ENCODE measurements around the gene IPPK. TPM values are rescaled to one million over a fixed set of nuclear protein-coding genes. Genes with fewer than 3 reads are reported as not detected.

IPPK gene
- total RNA-seq, 2 donors from 2014 or later: 8.2 to 8.4 TPM

DNA sequence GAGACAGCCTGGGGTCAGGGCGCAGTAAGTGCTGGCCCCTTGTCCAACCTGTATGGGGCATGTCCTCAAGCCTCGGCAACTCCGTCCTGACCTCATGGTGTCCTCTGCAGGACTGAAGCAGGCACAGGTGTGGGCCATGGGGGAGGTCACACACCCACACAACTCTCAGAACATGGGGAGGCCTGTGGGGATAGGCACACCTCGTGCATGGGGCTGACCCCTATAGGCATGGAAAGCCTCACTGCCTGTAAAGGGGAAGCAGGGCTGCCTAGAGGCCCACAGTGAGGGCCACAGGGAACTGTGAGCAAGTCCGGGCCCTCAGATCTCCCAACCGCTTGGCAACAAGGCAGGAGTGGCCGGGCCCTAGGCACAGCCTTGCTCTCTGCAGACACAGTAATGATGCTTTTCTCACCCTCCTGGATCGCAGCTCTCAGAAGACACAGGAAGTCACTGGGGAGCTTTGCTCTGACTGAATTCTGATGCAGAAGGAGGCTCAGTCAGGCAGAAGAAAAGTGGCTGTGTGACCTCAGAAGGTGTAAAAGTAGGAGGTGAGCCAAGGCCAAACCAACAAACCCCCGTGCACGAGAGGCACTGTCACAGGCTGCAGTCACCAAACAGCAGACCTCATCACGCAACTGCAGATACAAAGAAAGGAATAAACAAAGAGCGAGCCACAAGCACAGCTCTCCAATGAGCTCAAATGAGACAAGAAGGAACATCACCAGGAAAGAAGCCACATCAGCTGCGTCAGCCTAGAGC is 5.4 kb downstream of the IPPK start:
- H3K36me3 ChIP-seq: no peaks in the 10 kb centered on the region
- intact Hi-C loops (cut with DNase I): no loop called here
- no peaks in the 10 kb centered on the region for H3K9me3 ChIP-seq
- no peak for TF ChIP-seq CTCF (IDR thresholded peaks at IDR 0.05)
- H3K27ac ChIP-seq: no peak overlapping the region
- H3K9ac ChIP-seq (ENCODE audit: low read depth in 2 of 2, low read length in 2 of 2): no peak overlapping the region
- no peak for DNase-seq
- no peaks in the 10 kb centered on the region for H3K27me3 ChIP-seq
- no peak overlapping the region for H3K4me3 ChIP-seq
- peaks cover 4% of the 10 kb centered on the region for H3K4me1 ChIP-seq

- Histone ChIP-seq H3K4me3 (no peak overlapping the region), H3K9me3 (no peaks in the 10 kb centered on the region), H3K27me3 (no peaks in the 10 kb centered on the region), H3K36me3 (no peaks in the 10 kb centered on the region), H3K9ac (ENCODE audit: low read depth in 2 of 2, low read length in 2 of 2) (no peak overlapping the region), H3K4me1 (peaks cover 4% of the 10 kb centered on the region), H3K27ac (no peak overlapping the region)
- TF ChIP-seq CTCF (IDR thresholded peaks at IDR 0.05): no peak
- no peak for DNase-seq
- intact Hi-C loops (cut with DNase I): no loop called here
Measured at GRCh38 chr9:92663951-92664350, 6.0 kb downstream of the IPPK start.

- H3K4me3 ChIP-seq: no peak overlapping the region
- H3K27me3 ChIP-seq: no peaks in the 10 kb centered on the region
- H3K36me3 ChIP-seq: no peaks in the 10 kb centered on the region
- no peak overlapping the region for H3K9ac ChIP-seq (ENCODE audit: low read depth in 2 of 2, low read length in 2 of 2)
- intact Hi-C loops (cut with DNase I): no loop called here
- no peaks in the 10 kb centered on the region for H3K9me3 ChIP-seq
- DNase-seq: no peak
- TF ChIP-seq CTCF (IDR thresholded peaks at IDR 0.05): no peak
- no peaks in the 10 kb centered on the region for H3K4me1 ChIP-seq
- no peak overlapping the region for H3K27ac ChIP-seq
Measured at GRCh38 chr9:92663126-92663525, 6.8 kb downstream of the IPPK start.

GRCh38 chr9:92661743-92662142 is 8.2 kb downstream of the IPPK start:
- DNase-seq: no peak
- no peak for TF ChIP-seq CTCF (IDR thresholded peaks at IDR 0.05)
- Histone ChIP-seq H3K27ac (no peak overlapping the region), H3K4me1 (no peaks in the 10 kb centered on the region), H3K4me3 (no peak overlapping the region), H3K27me3 (no peaks in the 10 kb centered on the region), H3K36me3 (no peaks in the 10 kb centered on the region), H3K9ac (ENCODE audit: low read depth in 2 of 2, low read length in 2 of 2) (no peak overlapping the region), H3K9me3 (no peaks in the 10 kb centered on the region)
- intact Hi-C loops (cut with DNase I): no loop called here

- Histone ChIP-seq H3K27me3 (no peaks in the 10 kb centered on the region), H3K27ac (no peak overlapping the region), H3K9ac (ENCODE audit: low read depth in 2 of 2, low read length in 2 of 2) (no peak overlapping the region), H3K4me3 (no peak overlapping the region), H3K36me3 (no peaks in the 10 kb centered on the region), H3K4me1 (no peaks in the 10 kb centered on the region), H3K9me3 (no peaks in the 10 kb centered on the region)
- DNase-seq: no peak
- intact Hi-C loops (cut with DNase I): no loop called here
- TF ChIP-seq CTCF (IDR thresholded peaks at IDR 0.05): no peak
Measured at GRCh38 chr9:92661127-92661526, 8.8 kb downstream of the IPPK start.

Data from colonic mucosa (tissue), 4 donors.